Cortex of kidney (tissue), 1 donor: ENCODE results near the gene PCDHB13.
"Not testable (repeated sequence)": the region's sequence is repeated elsewhere in the genome, so short reads cannot be mapped to it uniquely, and the experiment has no call there.

Experiments used
- DNase-seq: peaks from one replicate; lab custom pipeline; 2025; lab: John Stamatoyannopoulos, UW

PCDHB13 gene

DNA sequence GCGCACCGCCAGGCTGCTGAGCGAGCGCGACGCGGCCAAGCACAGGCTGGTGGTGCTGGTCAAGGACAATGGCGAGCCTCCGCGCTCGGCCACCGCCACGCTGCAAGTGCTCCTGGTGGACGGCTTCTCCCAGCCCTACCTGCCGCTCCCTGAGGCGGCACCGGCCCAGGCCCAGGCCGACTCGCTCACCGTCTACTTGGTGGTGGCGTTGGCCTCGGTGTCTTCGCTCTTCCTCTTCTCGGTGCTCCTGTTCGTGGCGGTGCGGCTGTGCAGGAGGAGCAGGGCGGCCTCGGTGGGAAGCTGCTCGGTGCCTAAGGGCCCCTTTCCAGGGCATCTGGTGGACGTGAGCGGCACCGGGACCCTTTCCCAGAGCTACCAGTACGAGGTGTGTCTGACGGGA is 12.1 kb upstream of the PCDHB13 start:
- not testable (repeated sequence) for DNase-seq

DNA sequence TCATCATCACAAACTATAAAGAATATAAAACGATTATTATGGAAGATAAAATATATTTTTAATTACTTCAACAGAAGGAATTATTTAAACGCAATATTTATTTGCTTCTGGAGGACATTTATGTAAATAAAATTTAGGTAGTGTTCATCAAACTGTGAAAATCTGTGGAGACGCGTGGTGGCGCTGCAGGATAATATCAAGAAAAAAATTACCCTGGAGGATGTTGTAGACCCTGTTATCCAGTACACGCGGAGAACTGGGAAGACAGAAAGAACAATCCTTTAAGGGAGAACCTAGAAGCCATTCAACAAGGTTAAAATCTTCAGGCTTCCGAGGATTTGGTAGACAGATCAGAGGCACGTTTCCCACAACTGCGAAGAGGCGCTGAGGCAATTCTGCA is 5.2 kb upstream of the PCDHB13 start, which contains the start of gene PCDHB12:
TSS of gene PCDHB12 (plus strand) at position 242 of the 400 bp plus-strand sequence. CDS start 189 bp downstream, outside the sequence.
- DNase-seq = no peak

DNA sequence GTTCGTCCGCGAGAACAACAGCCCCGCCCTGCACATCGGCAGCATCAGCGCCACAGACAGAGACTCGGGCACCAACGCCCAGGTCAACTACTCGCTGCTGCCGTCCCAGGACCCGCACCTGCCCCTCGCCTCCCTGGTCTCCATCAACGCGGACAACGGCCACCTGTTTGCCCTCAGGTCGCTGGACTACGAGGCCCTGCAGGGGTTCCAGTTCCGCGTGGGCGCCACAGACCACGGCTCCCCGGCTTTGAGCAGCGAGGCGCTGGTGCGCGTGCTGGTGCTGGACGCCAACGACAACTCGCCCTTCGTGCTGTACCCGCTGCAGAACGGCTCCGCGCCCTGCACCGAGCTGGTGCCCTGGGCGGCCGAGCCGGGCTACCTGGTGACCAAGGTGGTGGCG is 3.4 kb upstream of the PCDHB13 start:
- DNase-seq = not testable (repeated sequence)

DNA sequence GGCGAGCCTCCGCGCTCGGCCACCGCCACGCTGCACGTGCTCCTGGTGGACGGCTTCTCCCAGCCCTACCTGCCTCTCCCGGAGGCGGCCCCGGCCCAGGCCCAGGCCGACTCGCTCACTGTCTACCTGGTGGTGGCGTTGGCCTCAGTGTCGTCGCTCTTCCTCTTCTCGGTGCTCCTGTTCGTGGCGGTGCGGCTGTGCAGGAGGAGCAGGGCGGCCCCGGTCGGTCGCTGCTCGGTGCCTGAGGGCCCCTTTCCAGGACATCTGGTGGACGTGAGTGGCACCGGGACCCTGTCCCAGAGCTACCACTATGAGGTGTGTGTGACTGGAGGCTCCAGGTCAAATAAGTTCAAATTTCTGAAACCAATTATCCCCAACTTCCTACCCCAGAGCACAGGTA is 2.9 kb upstream of the PCDHB13 start:
- not testable (repeated sequence) for DNase-seq

DNA sequence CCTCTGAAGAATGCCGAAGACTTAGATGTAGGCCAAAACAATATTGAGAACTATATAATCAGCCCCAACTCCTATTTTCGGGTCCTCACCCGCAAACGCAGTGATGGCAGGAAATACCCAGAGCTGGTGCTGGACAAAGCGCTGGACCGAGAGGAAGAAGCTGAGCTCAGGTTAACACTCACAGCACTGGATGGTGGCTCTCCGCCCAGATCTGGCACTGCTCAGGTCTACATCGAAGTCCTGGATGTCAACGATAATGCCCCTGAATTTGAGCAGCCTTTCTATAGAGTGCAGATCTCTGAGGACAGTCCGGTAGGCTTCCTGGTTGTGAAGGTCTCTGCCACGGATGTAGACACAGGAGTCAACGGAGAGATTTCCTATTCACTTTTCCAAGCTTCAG is 864 bp downstream of the PCDHB13 start:
- not testable (repeated sequence) for DNase-seq

DNA sequence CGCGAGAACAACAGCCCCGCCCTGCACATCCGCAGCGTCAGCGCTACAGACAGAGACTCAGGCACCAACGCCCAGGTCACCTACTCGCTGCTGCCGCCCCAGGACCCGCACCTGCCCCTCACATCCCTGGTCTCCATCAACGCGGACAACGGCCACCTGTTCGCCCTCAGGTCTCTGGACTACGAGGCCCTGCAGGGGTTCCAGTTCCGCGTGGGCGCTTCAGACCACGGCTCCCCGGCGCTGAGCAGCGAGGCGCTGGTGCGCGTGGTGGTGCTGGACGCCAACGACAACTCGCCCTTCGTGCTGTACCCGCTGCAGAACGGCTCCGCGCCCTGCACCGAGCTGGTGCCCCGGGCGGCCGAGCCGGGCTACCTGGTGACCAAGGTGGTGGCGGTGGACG is 1.8 kb downstream of the PCDHB13 start:
- not testable (repeated sequence) for DNase-seq

DNA sequence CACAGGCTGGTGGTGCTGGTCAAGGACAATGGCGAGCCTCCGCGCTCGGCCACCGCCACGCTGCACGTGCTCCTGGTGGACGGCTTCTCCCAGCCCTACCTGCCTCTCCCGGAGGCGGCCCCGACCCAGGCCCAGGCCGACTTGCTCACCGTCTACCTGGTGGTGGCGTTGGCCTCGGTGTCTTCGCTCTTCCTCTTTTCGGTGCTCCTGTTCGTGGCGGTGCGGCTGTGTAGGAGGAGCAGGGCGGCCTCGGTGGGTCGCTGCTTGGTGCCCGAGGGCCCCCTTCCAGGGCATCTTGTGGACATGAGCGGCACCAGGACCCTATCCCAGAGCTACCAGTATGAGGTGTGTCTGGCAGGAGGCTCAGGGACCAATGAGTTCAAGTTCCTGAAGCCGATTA is 2.3 kb downstream of the PCDHB13 start:
- not testable (repeated sequence) for DNase-seq

DNA sequence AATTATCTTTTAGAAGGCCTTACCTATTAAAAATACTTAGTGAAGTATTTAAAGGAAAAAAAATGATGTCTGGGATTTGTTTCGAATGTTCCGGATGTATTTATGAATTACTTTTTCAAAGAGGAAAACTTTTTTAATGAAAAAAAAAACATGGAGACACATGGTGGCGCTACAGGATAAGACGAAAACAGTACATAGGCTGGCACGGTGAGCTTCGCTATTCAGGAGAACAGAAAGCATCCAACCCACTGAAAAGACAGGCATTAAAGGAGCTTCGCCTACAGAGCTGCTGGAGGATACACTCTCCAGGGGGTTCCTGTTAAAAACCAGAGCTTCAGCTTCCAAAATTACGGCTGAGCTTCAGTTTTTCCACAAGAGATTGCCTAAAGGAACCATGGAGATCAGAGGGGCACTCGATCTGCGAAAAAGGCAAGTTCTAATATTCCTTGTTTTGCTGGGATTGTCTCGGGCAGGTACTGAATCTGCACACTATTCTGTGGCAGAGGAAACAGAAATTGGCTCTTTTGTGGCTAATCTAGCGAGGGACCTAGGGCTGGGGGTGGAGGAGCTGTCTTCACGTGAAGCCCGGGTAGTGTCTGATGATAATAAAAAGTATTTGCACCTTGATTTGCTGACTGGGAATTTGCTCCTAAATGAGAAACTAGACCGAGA is 9.5 kb downstream of the PCDHB13 start, which contains the start of gene PCDHB14:
TSS of gene PCDHB14 (plus strand) at position 232 of the 672 bp plus-strand sequence. CDS start at position 395, 163 bp downstream.
- DNase-seq = no peak

DNA sequence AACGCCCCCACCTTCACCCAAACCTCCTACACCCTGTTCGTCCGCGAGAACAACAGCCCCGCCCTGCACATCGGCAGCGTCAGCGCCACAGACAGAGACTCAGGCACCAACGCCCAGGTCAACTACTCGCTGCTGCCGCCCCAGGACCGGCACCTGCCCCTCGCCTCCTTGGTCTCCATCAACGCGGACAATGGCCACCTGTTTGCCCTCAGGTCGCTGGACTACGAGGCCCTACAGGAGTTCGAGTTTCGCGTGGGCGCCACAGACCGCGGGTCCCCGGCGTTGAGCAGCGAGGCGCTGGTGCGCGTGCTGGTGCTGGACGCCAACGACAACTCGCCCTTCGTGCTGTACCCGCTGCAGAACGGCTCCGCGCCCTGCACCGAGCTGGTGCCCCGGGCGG is 11.1 kb downstream of the PCDHB13 start:
- not testable (repeated sequence) for DNase-seq

DNA sequence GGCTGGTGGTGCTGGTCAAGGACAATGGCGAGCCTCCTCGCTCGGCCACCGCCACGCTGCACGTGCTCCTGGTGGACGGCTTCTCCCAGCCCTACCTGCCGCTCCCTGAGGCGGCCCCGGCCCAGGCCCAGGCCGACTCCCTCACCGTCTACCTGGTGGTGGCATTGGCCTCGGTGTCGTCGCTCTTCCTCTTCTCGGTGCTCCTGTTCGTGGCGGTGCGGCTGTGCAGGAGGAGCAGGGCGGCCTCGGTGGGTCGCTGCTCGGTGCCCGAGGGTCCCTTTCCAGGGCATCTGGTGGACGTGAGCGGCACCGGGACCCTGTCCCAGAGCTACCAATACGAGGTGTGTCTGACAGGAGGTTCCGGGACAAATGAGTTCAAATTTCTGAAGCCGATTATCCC is 11.7 kb downstream of the PCDHB13 start:
- DNase-seq = not testable (repeated sequence)

DNA sequence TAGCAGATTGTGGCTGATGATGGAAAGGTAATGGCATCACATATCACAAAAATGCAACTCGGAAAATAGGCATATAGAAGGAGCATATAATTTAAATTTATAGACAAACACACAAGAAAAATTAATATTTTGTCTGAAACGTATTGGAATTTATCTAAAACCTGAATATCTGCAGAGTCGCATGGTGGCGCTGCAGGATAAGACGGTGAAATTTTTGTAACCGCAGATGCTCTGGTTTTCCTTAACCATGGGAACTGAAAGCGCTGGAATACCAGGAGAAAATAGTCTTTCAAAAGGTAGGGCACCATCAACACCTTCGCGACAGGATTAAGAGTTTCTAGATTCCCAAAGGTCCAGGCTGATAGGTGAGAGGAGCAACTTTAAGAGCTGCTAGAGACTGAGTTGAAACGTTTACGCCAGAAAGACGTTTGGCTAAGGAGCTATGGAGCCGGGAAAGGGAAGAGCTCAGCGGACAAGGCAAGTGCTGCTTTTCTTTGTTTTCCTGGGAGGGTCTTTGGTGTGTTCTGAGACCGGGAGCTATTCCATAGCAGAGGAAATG is 20.5 kb downstream of the PCDHB13 start:
- DNase-seq = no peak

DNA sequence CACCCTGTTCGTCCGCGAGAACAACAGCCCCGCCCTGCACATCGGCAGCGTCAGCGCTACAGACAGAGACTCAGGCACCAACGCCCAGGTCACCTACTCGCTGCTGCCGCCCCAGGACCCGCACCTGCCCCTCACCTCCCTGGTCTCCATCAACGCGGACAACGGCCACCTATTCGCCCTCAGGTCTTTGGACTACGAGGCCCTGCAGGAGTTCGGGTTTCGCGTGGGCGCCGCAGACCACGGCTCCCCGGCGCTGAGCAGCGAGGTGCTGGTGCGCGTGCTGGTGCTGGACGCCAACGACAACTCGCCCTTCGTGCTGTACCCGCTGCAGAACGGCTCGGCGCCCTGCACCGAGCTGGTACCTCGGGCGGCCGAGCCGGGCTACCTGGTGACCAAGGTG is 22.2 kb downstream of the PCDHB13 start:
- DNase-seq = not testable (repeated sequence)

DNA sequence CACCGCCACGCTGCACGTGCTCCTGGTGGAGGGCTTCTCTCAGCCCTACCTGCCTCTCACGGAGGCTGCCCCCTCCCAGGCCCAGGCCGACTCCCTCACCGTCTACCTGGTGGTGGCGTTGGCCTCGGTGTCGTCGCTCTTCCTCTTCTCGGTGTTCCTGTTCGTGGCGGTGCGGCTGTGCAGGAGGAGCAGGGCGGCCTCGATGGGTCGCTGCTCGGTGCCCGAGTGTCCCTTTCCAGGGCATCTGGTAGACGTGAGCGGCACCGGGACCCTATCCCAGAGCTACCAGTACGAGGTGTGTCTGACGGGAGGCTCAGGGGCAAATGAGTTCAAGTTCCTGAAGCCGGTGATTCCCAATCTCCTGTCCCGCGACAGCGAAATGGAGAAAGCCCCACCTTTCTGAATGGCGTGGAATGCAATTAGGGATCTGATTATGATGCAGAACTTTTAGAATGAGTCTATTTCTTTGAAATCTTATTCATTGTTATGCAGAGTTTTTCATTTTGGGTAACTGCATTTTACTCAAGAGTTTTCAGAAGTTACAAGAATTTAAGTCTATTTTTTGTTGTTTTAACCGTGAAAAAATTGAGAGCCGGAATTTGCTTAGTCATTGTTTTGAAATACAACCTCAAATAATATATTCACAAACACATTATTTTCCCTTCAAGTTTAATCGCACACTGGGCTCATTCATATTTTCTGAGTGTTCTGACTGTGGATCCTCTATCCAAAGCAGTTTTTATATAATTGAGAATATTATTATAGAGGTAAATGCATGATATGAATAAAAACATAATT is 23.0 kb downstream of the PCDHB13 start:
- DNase-seq = no peak

DNA sequence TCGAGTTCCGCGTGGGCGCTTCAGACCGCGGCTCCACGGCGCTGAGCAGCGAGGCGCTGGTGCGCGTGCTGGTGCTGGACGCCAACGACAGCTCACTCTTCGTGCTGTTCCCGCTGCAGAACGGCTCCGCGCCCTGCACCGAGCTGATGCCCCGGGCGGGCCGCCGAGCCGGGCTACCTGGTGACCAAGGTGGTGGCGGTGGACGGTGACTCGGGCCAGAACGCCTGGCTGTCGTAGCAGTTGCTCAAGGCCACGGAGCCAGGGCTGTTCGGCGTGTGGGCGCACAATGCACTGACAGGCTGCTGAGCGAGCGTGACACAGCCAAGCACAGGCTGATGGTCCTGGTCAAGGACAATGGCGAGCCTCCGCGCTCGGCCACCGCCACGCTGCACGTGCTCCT is 27.8 kb downstream of the PCDHB13 start:
- DNase-seq = no peak

DNA sequence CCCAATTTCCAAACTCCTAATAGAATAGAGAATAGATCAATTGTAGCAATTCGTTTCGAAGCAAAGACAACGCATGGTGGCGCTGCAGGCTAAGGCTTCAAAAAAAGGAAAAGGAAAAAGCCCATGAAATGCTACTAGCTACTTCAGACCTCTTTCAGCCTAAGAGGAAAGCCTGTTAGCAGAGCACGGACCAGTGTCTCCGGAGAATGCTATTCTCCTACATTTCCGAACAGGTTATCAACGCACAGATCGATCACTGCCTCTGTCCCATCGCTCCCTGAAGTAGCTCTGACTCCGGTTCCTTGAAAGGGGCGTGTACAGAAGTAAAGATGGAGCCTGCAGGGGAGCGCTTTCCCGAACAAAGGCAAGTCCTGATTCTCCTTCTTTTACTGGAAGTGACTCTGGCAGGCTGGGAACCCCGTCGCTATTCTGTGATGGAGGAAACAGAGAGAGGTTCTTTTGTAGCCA is 31.6 kb downstream of the PCDHB13 start, which contains the start of gene PCDHB15:
TSS of gene PCDHB15 (plus strand) at position 146 of the 468 bp plus-strand sequence. CDS start at position 330, 184 bp downstream.
- DNase-seq = no peak

DNA sequence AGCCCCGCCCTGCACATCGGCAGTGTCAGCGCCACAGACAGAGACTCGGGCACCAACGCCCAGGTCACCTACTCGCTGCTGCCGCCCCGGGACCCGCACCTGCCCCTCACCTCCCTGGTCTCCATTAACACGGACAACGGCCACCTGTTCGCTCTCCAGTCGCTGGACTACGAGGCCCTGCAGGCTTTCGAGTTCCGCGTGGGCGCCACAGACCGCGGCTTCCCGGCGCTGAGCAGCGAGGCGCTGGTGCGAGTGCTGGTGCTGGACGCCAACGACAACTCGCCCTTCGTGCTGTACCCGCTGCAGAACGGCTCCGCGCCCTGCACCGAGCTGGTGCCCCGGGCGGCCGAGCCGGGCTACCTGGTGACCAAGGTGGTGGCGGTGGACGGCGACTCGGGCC is 33.3 kb downstream of the PCDHB13 start:
- not testable (repeated sequence) for DNase-seq

DNA sequence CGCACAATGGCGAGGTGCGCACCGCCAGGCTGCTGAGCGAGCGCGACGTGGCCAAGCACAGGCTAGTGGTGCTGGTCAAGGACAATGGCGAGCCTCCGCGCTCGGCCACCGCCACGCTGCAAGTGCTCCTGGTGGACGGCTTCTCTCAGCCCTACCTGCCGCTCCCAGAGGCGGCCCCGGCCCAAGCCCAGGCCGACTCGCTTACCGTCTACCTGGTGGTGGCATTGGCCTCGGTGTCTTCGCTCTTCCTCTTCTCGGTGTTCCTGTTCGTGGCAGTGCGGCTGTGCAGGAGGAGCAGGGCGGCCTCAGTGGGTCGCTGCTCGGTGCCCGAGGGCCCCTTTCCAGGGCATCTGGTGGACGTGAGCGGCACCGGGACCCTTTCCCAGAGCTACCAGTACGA is 33.7 kb downstream of the PCDHB13 start:
- DNase-seq = not testable (repeated sequence)

DNA sequence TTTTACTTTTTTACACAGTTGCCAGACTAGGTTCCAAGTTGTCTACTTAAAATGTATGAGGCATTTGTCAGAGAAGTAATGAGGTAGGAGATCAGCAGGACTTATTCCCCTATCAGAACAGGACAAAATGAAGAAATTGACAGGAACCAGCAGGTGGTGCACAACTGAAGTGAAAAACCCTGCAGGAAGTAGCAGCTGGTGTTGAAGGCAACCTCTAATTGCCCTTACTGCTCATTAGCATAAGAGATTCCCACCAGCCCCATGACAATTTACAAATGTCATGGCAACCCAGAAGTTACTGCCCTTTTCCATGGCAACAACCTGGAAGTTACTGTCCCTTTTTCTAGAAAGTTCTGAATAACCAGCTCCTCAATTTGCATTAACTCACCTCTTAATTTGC is 36.9 kb downstream of the PCDHB13 start:
- DNase-seq = no peak

DNA sequence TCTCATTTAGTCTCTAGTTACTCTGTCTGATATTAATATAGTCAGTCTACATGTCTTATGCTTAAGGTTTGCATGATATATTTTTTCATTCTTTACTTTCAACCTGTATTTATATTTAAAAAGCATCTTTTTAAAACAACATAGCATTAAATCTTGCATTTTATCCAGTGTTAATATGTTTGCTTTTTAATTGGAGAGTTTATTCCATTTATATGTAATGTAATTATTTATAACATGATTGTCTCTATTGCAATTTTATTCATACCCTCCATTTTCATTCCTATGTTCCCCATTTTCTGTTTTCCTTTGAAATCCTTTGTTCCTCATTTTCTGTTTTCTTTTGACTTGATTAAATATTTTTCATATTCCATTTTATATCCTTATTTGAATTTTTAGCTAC is 44.7 kb downstream of the PCDHB13 start:
- no peak for DNase-seq

DNA sequence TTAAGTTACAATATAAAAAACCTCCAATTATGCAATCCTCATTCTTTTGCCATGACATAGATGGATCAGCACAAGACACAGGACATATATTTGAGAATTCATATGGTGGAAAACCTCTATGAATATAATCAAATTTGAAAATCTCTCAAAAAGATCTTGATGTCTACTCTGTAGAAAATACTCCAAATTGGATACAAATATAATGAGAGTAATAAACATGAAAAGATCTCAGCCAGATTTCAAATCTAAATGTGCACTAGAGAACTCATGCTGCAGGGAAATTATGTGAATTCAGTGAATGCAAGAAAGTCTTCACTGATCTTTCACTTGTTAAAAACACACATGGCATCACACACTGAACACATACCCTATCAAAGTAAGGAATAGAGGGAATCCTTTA is 45.2 kb downstream of the PCDHB13 start:
- no peak for DNase-seq

DNA sequence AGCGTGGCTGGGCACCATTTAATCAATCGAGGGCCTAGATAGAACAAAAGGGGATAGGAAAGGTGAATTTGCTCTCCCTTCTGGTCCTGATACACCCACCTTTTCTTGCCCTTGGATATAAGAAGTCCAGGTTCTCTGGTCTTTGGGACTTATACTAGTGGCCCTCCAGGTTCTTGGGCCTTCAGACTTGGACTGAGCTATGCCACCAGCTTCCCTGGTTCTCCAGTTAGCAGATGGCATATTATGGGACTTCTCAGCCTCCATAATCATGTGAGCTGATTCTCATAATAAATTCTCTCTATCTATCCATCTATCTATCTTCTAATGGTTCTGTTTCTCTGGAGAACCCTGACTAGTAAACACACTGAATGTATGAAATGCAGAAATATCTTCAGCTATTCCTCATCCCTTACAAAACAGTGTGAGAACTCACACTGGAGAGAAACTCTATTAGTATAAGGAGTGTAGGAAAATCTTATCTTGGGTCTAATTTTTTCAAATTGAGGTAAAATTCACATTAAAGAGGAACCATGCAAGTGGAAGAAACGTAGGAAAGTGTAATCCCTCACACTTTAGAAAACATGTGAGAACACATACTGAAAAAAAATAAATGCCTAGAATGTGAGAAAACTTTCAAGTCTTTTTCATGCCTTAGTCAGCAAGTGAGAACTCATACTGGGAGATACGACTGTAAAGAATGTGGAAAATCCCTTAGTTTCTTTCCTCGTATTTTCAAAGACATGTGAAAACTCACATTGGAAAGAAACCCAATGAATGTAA is 46.9 kb downstream of the PCDHB13 start:
- DNase-seq = no peak

DNA sequence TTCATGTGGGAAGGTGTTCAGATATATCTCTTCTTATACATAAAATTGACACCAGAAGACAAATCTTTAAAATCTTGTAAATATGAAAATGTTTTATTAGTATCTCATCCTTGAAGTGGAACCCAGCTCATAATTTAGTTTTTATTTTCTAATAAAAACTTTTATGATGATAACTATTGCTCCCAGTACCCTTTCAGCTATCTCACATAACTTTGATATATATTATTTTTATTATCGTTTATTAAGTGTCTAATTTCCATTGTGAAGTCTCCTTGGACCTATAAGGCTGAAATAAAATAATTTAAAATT is 47.5 kb downstream of the PCDHB13 start:
- no peak for DNase-seq
